OCI-LY3 (cell line): Measurements from ENCODE around the gene AKR1C4.

Source experiments
- EZH2phosphoT487 ChIP-seq: fragments of 200-600 bp; shearing (Covaris generic); IDR thresholded peaks from 2 replicates; pipeline ENCODE4 v1.6.1; 2018; ENCODE audit warnings: antibody characterized with exemption, mixed run types, low read depth
- TF ChIP-seq, protein P1 (sequence below): fragments of 200-600, 300-600 bp; sonication (generic); IDR thresholded peaks from 2 replicates; pipeline ENCODE4 v1.5.1; 2014; ENCODE audit warnings: antibody characterized with exemption, low read length, low read depth

DNA sequence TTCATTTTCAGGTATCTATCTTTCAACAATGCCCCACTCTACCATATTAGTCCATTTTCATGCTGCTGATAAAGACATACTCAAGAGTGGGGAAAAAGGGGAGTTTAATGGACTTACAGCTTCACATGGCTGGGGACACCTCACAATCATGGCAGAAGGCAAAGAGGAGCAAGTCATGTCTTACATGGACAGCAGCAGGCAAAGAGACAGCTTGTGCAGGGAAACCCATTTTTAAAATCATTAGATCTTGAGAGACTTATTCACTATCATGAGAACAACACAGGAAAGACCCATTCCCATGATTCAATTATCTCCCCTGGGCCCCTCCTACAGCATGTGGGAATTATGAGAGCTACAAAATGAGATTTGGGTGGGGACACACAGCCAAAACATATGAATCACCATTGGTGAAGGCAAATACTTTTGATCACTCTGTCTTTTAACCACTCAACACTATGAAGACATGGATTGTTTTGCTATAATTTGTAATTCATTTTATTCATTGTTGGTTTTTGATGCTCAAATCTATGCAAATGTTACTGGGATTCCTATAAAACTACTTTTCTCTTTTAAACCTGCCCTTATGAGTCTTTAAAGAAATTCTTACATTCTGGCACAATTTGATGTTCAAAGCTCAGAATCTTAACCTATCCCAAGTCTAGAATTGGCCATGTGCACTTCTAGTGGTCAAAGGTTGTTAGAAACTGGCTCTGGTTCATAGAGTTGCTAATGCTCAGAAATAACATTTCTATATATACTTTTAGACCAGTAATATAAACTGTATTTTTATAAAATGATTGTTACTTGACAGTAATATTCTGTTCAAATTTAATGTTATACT is 15.3 kb downstream of the AKR1C4 start:
- TF ChIP-seq, protein P1, sequence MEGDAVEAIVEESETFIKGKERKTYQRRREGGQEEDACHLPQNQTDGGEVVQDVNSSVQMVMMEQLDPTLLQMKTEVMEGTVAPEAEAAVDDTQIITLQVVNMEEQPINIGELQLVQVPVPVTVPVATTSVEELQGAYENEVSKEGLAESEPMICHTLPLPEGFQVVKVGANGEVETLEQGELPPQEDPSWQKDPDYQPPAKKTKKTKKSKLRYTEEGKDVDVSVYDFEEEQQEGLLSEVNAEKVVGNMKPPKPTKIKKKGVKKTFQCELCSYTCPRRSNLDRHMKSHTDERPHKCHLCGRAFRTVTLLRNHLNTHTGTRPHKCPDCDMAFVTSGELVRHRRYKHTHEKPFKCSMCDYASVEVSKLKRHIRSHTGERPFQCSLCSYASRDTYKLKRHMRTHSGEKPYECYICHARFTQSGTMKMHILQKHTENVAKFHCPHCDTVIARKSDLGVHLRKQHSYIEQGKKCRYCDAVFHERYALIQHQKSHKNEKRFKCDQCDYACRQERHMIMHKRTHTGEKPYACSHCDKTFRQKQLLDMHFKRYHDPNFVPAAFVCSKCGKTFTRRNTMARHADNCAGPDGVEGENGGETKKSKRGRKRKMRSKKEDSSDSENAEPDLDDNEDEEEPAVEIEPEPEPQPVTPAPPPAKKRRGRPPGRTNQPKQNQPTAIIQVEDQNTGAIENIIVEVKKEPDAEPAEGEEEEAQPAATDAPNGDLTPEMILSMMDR, result no peak
- TF ChIP-seq EZH2phosphoT487, result no peak
